Left renal pelvis (tissue), 4 donors: Measurements from ENCODE around the gene OR2V1. TPM values are rescaled to one million over a fixed set of nuclear protein-coding genes. Genes with fewer than 3 reads are reported as not detected.
"Not testable (repeated sequence)": the region's sequence is repeated elsewhere in the genome, so short reads cannot be mapped to it uniquely, and the experiment has no call there.

Experiments
- DNase-seq, 4 donors: peaks; one replicate each; pipeline ENCODE4 v3.0.0-alpha.2; 2013; ENCODE audit warnings: low read depth in 4 of 4, low spot score in 3 of 4
- polyA plus RNA-seq, 4 donors: library from polyadenylated mRNA; unstranded; fragments of 120-200 nt; gene quantifications; one replicate each; pipeline ENCODE4 v1.2.1, GENCODE V29; 2013; ENCODE audit not compliant: insufficient read length in 4 of 4

OR2V1 gene
- polyA plus RNA-seq, 4 donors, result not detected

- DNase-seq, result no peak
These were observed 25.5 kb downstream of the OR2V1 start for GRCh38 chr5:181105391-181106025.

GRCh38 chr5:181104606-181105390 lies 26.2 kb downstream of the OR2V1 start:
- not testable (repeated sequence) for DNase-seq

GRCh38 chr5:181104259-181104568 lies 26.8 kb downstream of the OR2V1 start:
- DNase-seq, result not testable (repeated sequence)

GRCh38 chr5:181101930-181102674 lies 28.9 kb downstream of the OR2V1 start:
- not testable (repeated sequence) for DNase-seq

GRCh38 chr5:181101030-181101641 lies 29.8 kb downstream of the OR2V1 start:
- DNase-seq, result not testable (repeated sequence)

GRCh38 chr5:181100121-181100875 lies 30.7 kb downstream of the OR2V1 start:
- DNase-seq, result no peak

GRCh38 chr5:181099602-181100086 lies 31.3 kb downstream of the OR2V1 start:
- DNase-seq, result no peak

GRCh38 chr5:181098762-181099601 lies 32.0 kb downstream of the OR2V1 start:
- no peak for DNase-seq

- not testable (repeated sequence) for DNase-seq
These were observed 33.0 kb downstream of the OR2V1 start for GRCh38 chr5:181097759-181098491.

GRCh38 chr5:181097383-181097753 lies 33.6 kb downstream of the OR2V1 start:
- not testable (repeated sequence) for DNase-seq

- not testable (repeated sequence) for DNase-seq
These were observed 34.1 kb downstream of the OR2V1 start for GRCh38 chr5:181096721-181097382.

GRCh38 chr5:181095162-181095561 lies 35.8 kb downstream of the OR2V1 start:
- DNase-seq, result not testable (repeated sequence)

- DNase-seq, result no peak
These were observed 38.5 kb downstream of the OR2V1 start for GRCh38 chr5:181092428-181092827.

GRCh38 chr5:181088289-181088688 lies 42.7 kb downstream of the OR2V1 start:
- no peak for DNase-seq

- no peak for DNase-seq
These were observed 43.7 kb downstream of the OR2V1 start for GRCh38 chr5:181087309-181087708.

- DNase-seq, result no peak
These were observed 44.1 kb downstream of the OR2V1 start for GRCh38 chr5:181086884-181087205.

- peak in 2 of 4 donors; percentile 41 to 49 for DNase-seq
These were observed 44.7 kb downstream of the OR2V1 start for GRCh38 chr5:181086026-181086883.
